DND-41 (cell line): Measurements from ENCODE around the gene TMEM185B.

ENCODE experiments used
- ATAC-seq: fragments of 200-7000 bp; cut with Tn5 transposase; 3 replicates; pipeline ENCODE4 v1.9.1; 2021; ENCODE audit warnings: low read depth; ENCODE audit not compliant: insufficient read depth
- DNase-seq: peaks from one replicate; pipeline ENCODE4 v3.0.0-alpha.2; 2020
- H2AFZ ChIP-seq: 2 replicates; pipeline ENCODE4 v1.6.0; 2012; ENCODE audit warnings: low read depth, low read length
- H3K27ac ChIP-seq: 2 replicates; pipeline ENCODE4 v1.5.1; 2012; ENCODE audit warnings: low read length, inconsistent platforms
- H3K27me3 ChIP-seq: fragments of 200-600 bp; sonication (generic); 2 replicates; pipeline ENCODE4 v1.6.0; 2012; ENCODE audit warnings: low read length, mild to moderate bottlenecking, inconsistent platforms; ENCODE audit not compliant: insufficient read depth, poor library complexity
- H3K36me3 ChIP-seq: 2 replicates; pipeline ENCODE4 v1.5.1; 2012; ENCODE audit warnings: low read length, inconsistent platforms; ENCODE audit not compliant: insufficient read depth
- H3K4me1 ChIP-seq: 2 replicates; pipeline ENCODE4 v1.5.1; 2012; ENCODE audit warnings: mild to moderate bottlenecking, low read length; ENCODE audit not compliant: insufficient read depth
- H3K4me2 ChIP-seq: 2 replicates; pipeline ENCODE4 v1.6.0; 2012; ENCODE audit warnings: mild to moderate bottlenecking, moderate library complexity, low read length, inconsistent platforms; ENCODE audit not compliant: insufficient read depth
- H3K4me3 ChIP-seq, 2 experiments: fragments of 200-600 bp in 1 of 2; shearing (Covaris generic) in 1 of 2; 2 replicates each; pipeline ENCODE4 v1.5.1; 2012 to 2016; ENCODE audit warnings: inconsistent platforms in 2 of 2, low read length in 2 of 2, mild to moderate bottlenecking in 2 of 2, low read depth in 1 of 2, moderate library complexity in 1 of 2
- H3K79me2 ChIP-seq: 2 replicates; pipeline ENCODE4 v1.6.0; 2012; ENCODE audit warnings: low read length, inconsistent platforms; ENCODE audit not compliant: insufficient read depth
- H3K9ac ChIP-seq: 2 replicates; pipeline ENCODE4 v1.6.0; 2012; ENCODE audit warnings: low read depth, mild to moderate bottlenecking, inconsistent platforms, low read length, moderate library complexity
- H3K9me3 ChIP-seq: 2 replicates; pipeline ENCODE4 v1.5.1; 2012; ENCODE audit warnings: low read length, moderate library complexity, mild to moderate bottlenecking, inconsistent platforms; ENCODE audit not compliant: insufficient read depth, severe bottlenecking
- H4K20me1 ChIP-seq: 2 replicates; pipeline ENCODE4 v1.6.0; 2012; ENCODE audit warnings: low read length; ENCODE audit not compliant: insufficient read depth
- EZH2 ChIP-seq: IDR thresholded peaks from 3 replicates; pipeline ENCODE4 v1.6.1; 2012; ENCODE audit warnings: borderline replicate concordance, low read depth, mild to moderate bottlenecking, moderate library complexity, low read length, inconsistent platforms; ENCODE audit not compliant: severe bottlenecking
- TF ChIP-seq, protein P1 (sequence below): IDR thresholded peaks from 2 replicates; pipeline ENCODE4 v1.5.1; 2012; ENCODE audit warnings: borderline replicate concordance, low read length, moderate library complexity, mild to moderate bottlenecking; ENCODE audit not compliant: poor library complexity, severe bottlenecking; ENCODE audit errors: extremely low read depth

TMEM185B gene

DNA sequence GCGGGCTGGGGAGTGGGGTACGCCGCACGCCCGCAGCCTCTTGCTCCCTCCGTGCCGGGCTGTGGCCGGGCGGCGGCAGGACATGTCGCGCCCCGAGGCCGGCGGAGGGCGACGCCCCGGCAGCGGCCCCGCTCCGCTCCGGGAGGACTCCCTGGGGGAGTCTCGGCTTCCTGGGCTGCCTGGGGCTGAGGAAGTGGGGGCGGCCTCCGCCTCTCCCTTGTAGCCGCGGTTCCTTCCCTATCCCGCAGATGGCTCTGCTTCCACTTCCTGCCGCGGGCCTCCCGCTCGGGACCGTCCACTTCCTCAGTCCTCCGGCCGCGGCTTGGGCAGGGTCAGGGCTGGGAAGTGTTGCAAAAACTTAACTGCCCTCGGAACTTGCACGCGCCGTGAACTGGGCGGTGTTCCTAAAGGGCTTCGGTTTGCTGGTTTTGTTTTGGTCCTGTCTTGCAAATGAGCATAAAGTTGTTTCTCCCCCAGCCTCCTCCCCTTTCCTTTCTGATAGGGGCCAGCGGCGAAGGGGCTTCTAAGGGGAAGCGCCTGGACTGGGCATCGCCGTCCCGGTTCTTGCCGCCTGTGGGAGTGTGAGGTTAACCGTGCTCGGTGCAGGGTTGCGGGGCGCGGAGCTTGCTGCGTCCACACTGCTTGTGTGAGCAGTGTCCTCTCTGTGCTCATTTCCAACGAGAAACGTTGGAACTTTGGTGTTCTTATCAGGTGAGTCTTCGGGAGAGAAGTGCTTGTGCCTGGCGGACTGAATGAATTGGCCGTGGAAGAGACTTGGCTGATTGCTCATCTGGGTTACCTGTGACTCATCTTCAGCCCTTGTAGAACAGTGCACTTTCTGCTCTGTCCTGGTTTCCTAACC is 30.1 kb upstream of the TMEM185B start:
- Histone ChIP-seq H3K9me3 (no peaks in the 10 kb centered on the region), H3K27ac (peak overlapping the region; percentile 58), H3K4me1 (peaks cover 31% of the 10 kb centered on the region), H4K20me1 (no peaks in the 10 kb centered on the region), H3K9ac (peak overlapping the region; percentile 72), H3K79me2 (peaks cover 17% of the 10 kb centered on the region), H3K36me3 (no peaks in the 10 kb centered on the region), H3K4me3 (peak overlapping the region; percentile 68 to 80), H2AFZ (peak overlapping the region; percentile 74), H3K4me2 (peak overlapping the region; percentile 99), H3K27me3 (peaks cover 9% of the 10 kb centered on the region)
- ATAC-seq, result peak; percentile 62
- TF ChIP-seq, protein P1, sequence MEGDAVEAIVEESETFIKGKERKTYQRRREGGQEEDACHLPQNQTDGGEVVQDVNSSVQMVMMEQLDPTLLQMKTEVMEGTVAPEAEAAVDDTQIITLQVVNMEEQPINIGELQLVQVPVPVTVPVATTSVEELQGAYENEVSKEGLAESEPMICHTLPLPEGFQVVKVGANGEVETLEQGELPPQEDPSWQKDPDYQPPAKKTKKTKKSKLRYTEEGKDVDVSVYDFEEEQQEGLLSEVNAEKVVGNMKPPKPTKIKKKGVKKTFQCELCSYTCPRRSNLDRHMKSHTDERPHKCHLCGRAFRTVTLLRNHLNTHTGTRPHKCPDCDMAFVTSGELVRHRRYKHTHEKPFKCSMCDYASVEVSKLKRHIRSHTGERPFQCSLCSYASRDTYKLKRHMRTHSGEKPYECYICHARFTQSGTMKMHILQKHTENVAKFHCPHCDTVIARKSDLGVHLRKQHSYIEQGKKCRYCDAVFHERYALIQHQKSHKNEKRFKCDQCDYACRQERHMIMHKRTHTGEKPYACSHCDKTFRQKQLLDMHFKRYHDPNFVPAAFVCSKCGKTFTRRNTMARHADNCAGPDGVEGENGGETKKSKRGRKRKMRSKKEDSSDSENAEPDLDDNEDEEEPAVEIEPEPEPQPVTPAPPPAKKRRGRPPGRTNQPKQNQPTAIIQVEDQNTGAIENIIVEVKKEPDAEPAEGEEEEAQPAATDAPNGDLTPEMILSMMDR, result peak; percentile 47
- no peak for TF ChIP-seq EZH2
- DNase-seq, result peak; percentile 63

DNA sequence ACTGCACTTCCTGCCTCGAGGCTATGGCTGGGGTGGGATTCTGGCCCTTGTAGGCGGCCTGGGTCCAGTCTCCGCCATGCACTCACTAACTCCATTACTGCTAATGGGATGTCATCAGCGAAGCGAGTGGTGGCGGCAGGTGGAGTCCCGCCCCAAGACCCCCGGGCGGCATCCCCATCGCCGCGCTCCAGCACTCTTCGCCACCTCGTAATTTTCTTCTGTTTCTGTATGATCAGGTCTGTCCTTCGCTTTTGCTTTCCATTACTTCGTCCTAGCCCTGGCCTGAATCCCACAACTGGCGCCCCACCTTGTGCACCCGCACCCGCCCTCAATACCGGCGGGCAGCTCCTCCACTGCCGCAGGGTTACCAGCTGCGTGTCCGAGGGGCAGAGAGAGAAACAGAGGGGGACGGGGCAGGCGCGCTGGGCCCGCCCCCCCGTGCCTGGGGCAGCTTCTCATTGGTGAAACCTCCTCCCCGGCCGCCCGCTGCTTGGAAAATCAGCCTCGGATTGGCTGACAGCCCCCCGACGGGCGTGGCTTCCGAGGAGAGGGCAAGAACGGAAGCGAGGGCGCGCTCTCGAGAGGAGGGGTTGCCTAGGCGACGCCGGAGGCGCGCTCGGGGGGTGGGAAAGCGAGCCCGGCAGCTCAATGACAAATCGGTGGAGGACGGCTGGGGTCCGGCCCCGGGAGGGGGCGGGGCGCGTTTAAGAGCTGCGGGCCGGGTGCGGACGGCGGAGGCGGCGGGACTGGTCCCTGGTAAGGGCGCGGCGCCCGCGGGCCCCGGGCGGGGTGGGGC is 29.2 kb upstream of the TMEM185B start, which contains the start of gene RALB:
Gene RALB, plus strand, starts transcription at position 628 of the 796 bp plus-strand sequence. CDS start 25,813 bp downstream, outside the sequence.
- peak within 1 kb of the TSS; percentile 58 for H3K27ac ChIP-seq
- TF ChIP-seq, protein P1, result no peak
- no peak for TF ChIP-seq EZH2
- peaks cover 11% of the 10 kb centered on the region for H3K79me2 ChIP-seq
- ATAC-seq (peak; percentile 93), DNase-seq (peak; percentile 99)
- peak within 1 kb of the TSS; percentile 99 for H3K4me2 ChIP-seq
- no peaks in the 10 kb centered on the region for H3K36me3 ChIP-seq
- H3K9ac ChIP-seq, result peak within 1 kb of the TSS; percentile 72
- H2AFZ ChIP-seq, result peak within 1 kb of the TSS; percentile 93
- peaks cover 29% of the 10 kb centered on the region for H3K4me1 ChIP-seq
- no peaks in the 10 kb centered on the region for H4K20me1 ChIP-seq
- H3K27me3 ChIP-seq, result peaks cover 12% of the 10 kb centered on the region
- no peaks in the 10 kb centered on the region for H3K9me3 ChIP-seq
- H3K4me3 ChIP-seq, result peak within 1 kb of the TSS; percentile 68 to 80

DNA sequence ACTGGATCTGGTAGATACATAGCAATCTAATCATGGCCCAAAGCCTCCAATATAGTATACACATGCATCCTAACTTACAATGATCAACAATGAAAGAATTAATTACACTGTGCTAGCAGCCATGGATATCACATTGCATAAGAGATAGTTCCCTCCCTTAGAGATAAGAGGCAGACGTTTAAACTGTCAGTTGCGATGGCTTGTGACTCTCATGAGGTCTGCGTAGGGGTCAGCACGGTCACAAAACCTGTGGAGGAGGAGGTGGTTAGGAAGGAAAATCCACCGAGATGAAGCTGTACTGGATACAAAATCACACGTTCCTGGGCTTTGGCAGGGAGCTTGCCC is 28.7 kb upstream of the TMEM185B start:
- no peaks in the 10 kb centered on the region for H3K9me3 ChIP-seq
- H4K20me1 ChIP-seq, result no peaks in the 10 kb centered on the region
- H2AFZ ChIP-seq, result peak overlapping the region; percentile 93
- peaks cover 12% of the 10 kb centered on the region for H3K27me3 ChIP-seq
- H3K4me1 ChIP-seq, result peaks cover 25% of the 10 kb centered on the region
- H3K4me2 ChIP-seq, result peak overlapping the region; percentile 99
- H3K36me3 ChIP-seq, result no peaks in the 10 kb centered on the region
- no peak for ATAC-seq
- H3K9ac ChIP-seq, result peak overlapping the region; percentile 72
- no peak for DNase-seq
- peak overlapping the region; percentile 55; the same call in 1 of the 2 replicates for H3K27ac ChIP-seq
- TF ChIP-seq, protein P1, result no peak
- TF ChIP-seq EZH2, result no peak
- peaks cover 11% of the 10 kb centered on the region for H3K79me2 ChIP-seq
- peak overlapping the region; percentile 68 to 80 for H3K4me3 ChIP-seq
